Measurements from ENCODE around the gene TTC27.

GRCh38 chr2:32748158-32748557, 120.3 kb downstream of the TTC27 start:
- TF ChIP-seq, protein P1, sequence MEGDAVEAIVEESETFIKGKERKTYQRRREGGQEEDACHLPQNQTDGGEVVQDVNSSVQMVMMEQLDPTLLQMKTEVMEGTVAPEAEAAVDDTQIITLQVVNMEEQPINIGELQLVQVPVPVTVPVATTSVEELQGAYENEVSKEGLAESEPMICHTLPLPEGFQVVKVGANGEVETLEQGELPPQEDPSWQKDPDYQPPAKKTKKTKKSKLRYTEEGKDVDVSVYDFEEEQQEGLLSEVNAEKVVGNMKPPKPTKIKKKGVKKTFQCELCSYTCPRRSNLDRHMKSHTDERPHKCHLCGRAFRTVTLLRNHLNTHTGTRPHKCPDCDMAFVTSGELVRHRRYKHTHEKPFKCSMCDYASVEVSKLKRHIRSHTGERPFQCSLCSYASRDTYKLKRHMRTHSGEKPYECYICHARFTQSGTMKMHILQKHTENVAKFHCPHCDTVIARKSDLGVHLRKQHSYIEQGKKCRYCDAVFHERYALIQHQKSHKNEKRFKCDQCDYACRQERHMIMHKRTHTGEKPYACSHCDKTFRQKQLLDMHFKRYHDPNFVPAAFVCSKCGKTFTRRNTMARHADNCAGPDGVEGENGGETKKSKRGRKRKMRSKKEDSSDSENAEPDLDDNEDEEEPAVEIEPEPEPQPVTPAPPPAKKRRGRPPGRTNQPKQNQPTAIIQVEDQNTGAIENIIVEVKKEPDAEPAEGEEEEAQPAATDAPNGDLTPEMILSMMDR (conservative IDR thresholded peaks at IDR 0.05 in 1 of 2, IDR thresholded peaks at IDR 0.05 in 1 of 2; ENCODE audit: extremely low read depth in 1 of 2, insufficient read depth in 1 of 2, low read depth in 1 of 2, low read length in 2 of 2), result no peak
- TF ChIP-seq EZH2 (IDR thresholded peaks at IDR 0.05; ENCODE audit: borderline replicate concordance, low read length), result no peak
